Smooth muscle cell (in vitro differentiated cells): ENCODE data around the gene FERD3L. TPM values are rescaled to one million over a fixed set of nuclear protein-coding genes. Genes with fewer than 3 reads are reported as not detected.

Experiments used
- DNase-seq: peaks from one replicate; lab custom pipeline; 2025; ENCODE audit not compliant: unreplicated experiment; lab: John Stamatoyannopoulos, UW
- H2AFZ ChIP-seq: fragments of 200-600 bp; sonication (generic); 2 replicates; pipeline ENCODE4 v1.6.0; 2016; ENCODE audit warnings: antibody characterized with exemption, low read depth, mild to moderate bottlenecking
- H3F3A ChIP-seq: fragments of 200-600 bp; sonication (generic); 2 replicates; pipeline ENCODE4 v1.6.0; 2017; ENCODE audit warnings: antibody characterized with exemption, low read depth
- H3K27ac ChIP-seq: fragments of 200-600 bp; sonication (generic); 2 replicates; pipeline ENCODE4 v1.5.1; 2016; ENCODE audit warnings: low read depth, mild to moderate bottlenecking
- H3K27me3 ChIP-seq: fragments of 200-600 bp; sonication (generic); 2 replicates; pipeline ENCODE4 v1.6.1; 2016; ENCODE audit warnings: low read depth, mild to moderate bottlenecking
- H3K36me3 ChIP-seq: fragments of 200-600 bp; sonication (generic); 2 replicates; pipeline ENCODE4 v1.5.1; 2016; ENCODE audit warnings: low read depth
- H3K4me1 ChIP-seq: fragments of 200-600 bp; sonication (generic); 2 replicates; pipeline ENCODE4 v1.5.1; 2016; ENCODE audit warnings: low read depth
- H3K4me2 ChIP-seq: fragments of 200-600 bp; sonication (generic); 2 replicates; pipeline ENCODE4 v1.6.0; 2016; ENCODE audit warnings: mild to moderate bottlenecking
- H3K4me3 ChIP-seq: fragments of 200-600 bp; sonication (generic); 2 replicates; pipeline ENCODE4 v1.5.1; 2016; ENCODE audit warnings: mild to moderate bottlenecking
- H3K79me2 ChIP-seq: fragments of 200-600 bp; sonication (generic); 2 replicates; pipeline ENCODE4 v1.6.0; 2016; ENCODE audit warnings: low read depth, mild to moderate bottlenecking
- H3K9ac ChIP-seq: fragments of 200-600 bp; sonication (generic); 2 replicates; pipeline ENCODE4 v1.6.0; 2016; ENCODE audit warnings: low read depth
- H3K9me3 ChIP-seq: fragments of 200-600 bp; sonication (generic); replicated peaks from 2 replicates; pipeline ENCODE4 v1.5.1; 2016; ENCODE audit warnings: low read depth
- H4K20me1 ChIP-seq: fragments of 200-600 bp; sonication (generic); 2 replicates; pipeline ENCODE4 v1.6.0; 2016; ENCODE audit warnings: low read depth
- CTCF ChIP-seq: fragments of 200-600 bp; sonication (generic); IDR thresholded peaks from 2 replicates; pipeline ENCODE4 v1.5.1; 2017; ENCODE audit warnings: borderline replicate concordance, mild to moderate bottlenecking, antibody characterized with exemption; ENCODE audit not compliant: insufficient read depth, poor library complexity, severe bottlenecking
- WGBS: methylation state at CpG from one replicate; pipeline ENCODE4 v1.1.7; 2016; ENCODE audit warnings: low lambda C conversion rate; 5-methylcytosine and 5-hydroxymethylcytosine counted together
- polyA plus RNA-seq: library from polyadenylated mRNA; unstranded; fragments of >200 nt; fragmentation: Nextera tagmentation; extraction: Ambion mirVana; gene quantifications from 2 replicates; pipeline ENCODE4 v1.2.1, GENCODE V29; 2016
- total RNA-seq: library from RNA; depleted of rRNA; stranded (reverse); fragments of >200 nt; gene quantifications from 2 replicates; pipeline ENCODE4 v1.2.3, GENCODE V29; 2014

The FERD3L gene
- total and polyA plus RNA-seq, 2 experiments from 2014 or later: not detected

GRCh38 chr7:19117870-19118608 lies 27.2 kb downstream of the FERD3L start:
- peak overlapping the region; percentile 66 for H3K4me3 ChIP-seq
- 1% methylated on average over 28 of the region's 51 CpGs for WGBS
- peak overlapping the region; percentile 90 for H3K4me2 ChIP-seq
- H3K27ac ChIP-seq: peak overlapping the region; percentile 96
- peaks cover 9% of the 10 kb centered on the region for H3F3A ChIP-seq
- peak overlapping the region; percentile 75 for H2AFZ ChIP-seq
- peaks cover 38% of the 10 kb centered on the region for H4K20me1 ChIP-seq
- no peaks in the 10 kb centered on the region for H3K9me3 ChIP-seq
- no peaks in the 10 kb centered on the region for H3K27me3 ChIP-seq
- TF ChIP-seq CTCF: no peak
- H3K79me2 ChIP-seq: peaks cover 62% of the 10 kb centered on the region
- no peaks in the 10 kb centered on the region for H3K36me3 ChIP-seq
- H3K9ac ChIP-seq: peak overlapping the region; percentile 90
- peaks cover 8% of the 10 kb centered on the region for H3K4me1 ChIP-seq
- no peak for DNase-seq

- peak; percentile 76 for DNase-seq
- peaks cover 45% of the 10 kb centered on the region for H4K20me1 ChIP-seq
- TF ChIP-seq CTCF: no peak
- H3K4me1 ChIP-seq: peaks cover 8% of the 10 kb centered on the region
- H3F3A ChIP-seq: peaks cover 9% of the 10 kb centered on the region
- H3K36me3 ChIP-seq: no peaks in the 10 kb centered on the region
- H2AFZ ChIP-seq: peak within 1 kb of the TSS; percentile 75
- peak within 1 kb of the TSS; percentile 90 for H3K4me2 ChIP-seq
- H3K9me3 ChIP-seq: no peaks in the 10 kb centered on the region
- WGBS: under 1% methylated on average over 60 of the region's 91 CpGs
- peaks cover 69% of the 10 kb centered on the region for H3K79me2 ChIP-seq
- peak within 1 kb of the TSS; percentile 96 for H3K27ac ChIP-seq
- H3K27me3 ChIP-seq: no peaks in the 10 kb centered on the region
- peak within 1 kb of the TSS; percentile 66 for H3K4me3 ChIP-seq
- peak within 1 kb of the TSS; percentile 90 for H3K9ac ChIP-seq
Measured at GRCh38 chr7:19117091-19117869, 27.9 kb downstream of the FERD3L start, which contains the start of gene TWIST1. Gene TWIST1 (minus strand): TSS chr7:19117636. CDS start chr7:19117321, 315 bp downstream.

GRCh38 chr7:19116121-19117090 lies 28.8 kb downstream of the FERD3L start:
- DNase-seq: no peak
- Histone ChIP-seq H3F3A (peaks cover 9% of the 10 kb centered on the region), H3K4me3 (peak overlapping the region; percentile 66), H3K79me2 (peaks cover 71% of the 10 kb centered on the region), H4K20me1 (peaks cover 54% of the 10 kb centered on the region), H3K4me1 (peaks cover 16% of the 10 kb centered on the region), H3K4me2 (peak overlapping the region; percentile 87), H3K36me3 (no peaks in the 10 kb centered on the region), H3K9me3 (no peaks in the 10 kb centered on the region), H3K27me3 (no peaks in the 10 kb centered on the region), H2AFZ (peak overlapping the region; percentile 43), H3K9ac (peak overlapping the region; percentile 84), H3K27ac (peak overlapping the region; percentile 79)
- TF ChIP-seq CTCF: no peak
- WGBS: under 1% methylated on average over 70 of the region's 70 CpGs
